Activated CD8-positive, alpha-beta T cell treated with anti-CD3 and anti-CD28 coated beads for 36 hours (primary cell): Measurements from ENCODE around the gene SV2B. TPM values are rescaled to one million over a fixed set of nuclear protein-coding genes. Genes with fewer than 3 reads are reported as not detected.

Experiments used
- ATAC-seq: fragments of 200-7000 bp; cut with Tn5 transposase; one replicate; pipeline ENCODE4 v1.10.0; 2021; ENCODE audit warnings: mild to moderate bottlenecking, moderate library complexity
- CTCF ChIA-PET: fragments of 350-600 bp; sonication (Branson Sonifier 250); formaldehyde crosslinking; loops from one replicate; lab custom pipeline; 2021; ENCODE audit warnings: antibody characterized with exemption; lab: Charles Lee
- POLR2A ChIA-PET: fragments of 350-600 bp; sonication (Branson Sonifier 250); formaldehyde crosslinking; loops from one replicate; lab custom pipeline; 2021; ENCODE audit warnings: antibody characterized with exemption; lab: Charles Lee
- DNase-seq: peaks from one replicate; pipeline ENCODE4 v3.0.0-alpha.2; 2020
- H3K27ac Mint-ChIP-seq: one replicate; pipeline ENCODE4 v1.8.0; 2021; ENCODE audit warnings: mild to moderate bottlenecking, mixed read lengths
- H3K27me3 Mint-ChIP-seq: one replicate; pipeline ENCODE4 v1.8.0; 2021; ENCODE audit warnings: mixed read lengths
- H3K36me3 Mint-ChIP-seq: one replicate; pipeline ENCODE4 v1.8.0; 2021; ENCODE audit warnings: low read depth, mixed read lengths
- H3K4me1 Mint-ChIP-seq: one replicate; pipeline ENCODE4 v1.8.0; 2021; ENCODE audit warnings: low read depth, mixed read lengths
- H3K4me3 Mint-ChIP-seq: one replicate; pipeline ENCODE4 v1.8.0; 2021; ENCODE audit warnings: mild to moderate bottlenecking, moderate library complexity, mixed read lengths
- H3K9me3 Mint-ChIP-seq: one replicate; pipeline ENCODE4 v1.8.0; 2021; ENCODE audit warnings: mixed read lengths
- CTCF ChIP-seq: fragments of 200-600 bp; IDR thresholded peaks from one replicate; pipeline ENCODE4 v1.8.0; 2022; ENCODE audit warnings: antibody characterized with exemption, mild to moderate bottlenecking
- intact Hi-C: fragments of 100-400 bp; cut with micrococcal nuclease; formaldehyde crosslinking; loops from one replicate; pipeline ENCODE4 v1.10.0; 2022
- total RNA-seq, 2 experiments: library from RNA; stranded (reverse); gene quantifications; one replicate each; pipeline ENCODE4 v1.2.3, GENCODE V29; 2021

SV2B gene
- total RNA-seq, 2 experiments from 2014 or later: not detected

GRCh38 chr15:91158415-91159394, 58.6 kb downstream of the SV2B start:
- H3K27me3 Mint-ChIP-seq: peaks cover 25% of the 10 kb centered on the region

DNA sequence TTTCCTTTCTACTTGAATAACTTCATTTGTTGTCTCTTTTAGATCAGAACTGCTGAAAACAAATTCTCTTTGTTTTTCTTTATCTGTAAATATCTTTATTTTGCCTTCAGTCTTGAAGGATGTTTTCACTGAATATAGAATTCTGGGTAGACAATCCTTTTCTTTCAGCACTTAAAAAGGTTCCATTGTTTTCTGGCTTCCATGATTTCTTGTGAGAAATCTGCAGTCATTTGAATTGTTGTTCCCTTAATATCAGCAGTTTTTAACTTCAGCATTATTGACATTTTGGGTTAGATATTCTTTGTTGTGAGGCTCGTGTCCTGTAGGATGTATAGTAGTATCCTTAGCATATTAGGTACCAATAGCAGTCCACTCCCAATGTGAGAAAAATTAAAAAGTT, 65.8 kb downstream of the SV2B start:
- ATAC-seq (no peak), DNase-seq (no peak)
- H3K4me3 Mint-ChIP-seq: no peak overlapping the region
- ChIA-PET CTCF (no interaction called here), POLR2A (no interaction called here)
- no peaks in the 10 kb centered on the region for H3K36me3 Mint-ChIP-seq
- no peak for TF ChIP-seq CTCF
- peaks cover 1% of the 10 kb centered on the region for H3K27me3 Mint-ChIP-seq
- intact Hi-C loops: no loop called here
- H3K4me1 Mint-ChIP-seq: no peaks in the 10 kb centered on the region
- H3K9me3 Mint-ChIP-seq: peaks cover 15% of the 10 kb centered on the region
- H3K27ac Mint-ChIP-seq: no peak overlapping the region

More at GRCh38 chr15:91158415-91159394, 58.6 kb downstream of the SV2B start:
- CTCF ChIA-PET: interaction anchor here (0.9 kb wide), 1 partner anchor 89 kb away, joined by 3 read pairs; no protein-coding TSS in a partner anchor
- DNase-seq: no peak
- H3K36me3 Mint-ChIP-seq: no peaks in the 10 kb centered on the region
- TF ChIP-seq CTCF: no peak
- no peaks in the 10 kb centered on the region for H3K9me3 Mint-ChIP-seq
- H3K27ac Mint-ChIP-seq: no peak overlapping the region
- intact Hi-C loops: no loop called here
- no peaks in the 10 kb centered on the region for H3K4me1 Mint-ChIP-seq
- POLR2A ChIA-PET: no interaction called here
- no peak for ATAC-seq
- no peak overlapping the region for H3K4me3 Mint-ChIP-seq

DNA sequence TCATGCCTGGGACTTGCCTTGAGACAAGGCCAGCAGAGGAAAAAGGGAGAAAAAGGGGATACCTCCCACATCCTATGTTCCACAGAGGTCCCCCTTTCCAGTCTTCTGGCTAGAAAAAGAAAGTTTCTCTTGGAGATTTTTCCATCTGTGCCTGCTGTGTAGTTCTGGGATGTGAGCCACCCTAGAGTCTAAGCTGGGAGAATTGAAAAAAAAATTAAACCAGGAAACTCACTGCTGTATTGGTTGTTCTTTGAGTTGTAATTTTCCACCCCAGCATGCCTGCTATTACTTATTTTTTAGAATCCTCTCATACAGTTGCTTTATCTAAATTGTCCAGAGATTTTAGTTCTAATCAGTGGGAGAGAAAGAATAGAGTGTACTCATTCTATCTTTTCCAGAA, 68.4 kb downstream of the SV2B start:
- Mint-ChIP-seq H3K4me3 (no peak overlapping the region), H3K36me3 (no peaks in the 10 kb centered on the region), H3K27ac (no peak overlapping the region), H3K4me1 (no peaks in the 10 kb centered on the region), H3K9me3 (peaks cover 15% of the 10 kb centered on the region), H3K27me3 (peaks cover 4% of the 10 kb centered on the region)
- ATAC-seq (no peak), DNase-seq (no peak)
- POLR2A ChIA-PET: no interaction called here
- CTCF ChIA-PET: no interaction called here
- intact Hi-C loops: no loop called here
- no peak for TF ChIP-seq CTCF

DNA sequence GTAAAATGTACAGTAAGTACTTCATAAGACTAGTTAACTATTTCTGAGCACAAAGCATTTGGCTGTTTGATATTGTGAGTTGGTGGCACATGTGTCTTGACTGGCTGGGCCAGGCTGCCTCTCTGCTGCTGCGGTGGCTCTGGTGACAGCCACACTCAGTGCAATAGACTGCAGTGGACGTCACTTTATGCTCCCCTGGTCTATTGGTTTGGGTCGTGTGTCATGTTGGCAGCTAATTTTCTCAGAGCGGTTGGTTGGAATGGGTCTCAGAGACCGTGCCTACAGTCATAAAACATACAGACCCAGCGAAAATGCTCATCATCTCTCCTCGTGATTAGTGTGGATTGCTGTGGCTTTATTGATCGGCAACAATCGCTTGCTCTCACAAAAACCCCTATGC, 71.3 kb downstream of the SV2B start:
- no peaks in the 10 kb centered on the region for H3K4me1 Mint-ChIP-seq
- H3K36me3 Mint-ChIP-seq: no peaks in the 10 kb centered on the region
- peaks cover 5% of the 10 kb centered on the region for H3K27me3 Mint-ChIP-seq
- no peak overlapping the region for H3K4me3 Mint-ChIP-seq
- DNase-seq (no peak), ATAC-seq (no peak)
- TF ChIP-seq CTCF: no peak
- peaks cover 7% of the 10 kb centered on the region for H3K9me3 Mint-ChIP-seq
- intact Hi-C loops: no loop called here
- POLR2A ChIA-PET: no interaction called here
- H3K27ac Mint-ChIP-seq: no peak overlapping the region
- CTCF ChIA-PET: no interaction called here

DNA sequence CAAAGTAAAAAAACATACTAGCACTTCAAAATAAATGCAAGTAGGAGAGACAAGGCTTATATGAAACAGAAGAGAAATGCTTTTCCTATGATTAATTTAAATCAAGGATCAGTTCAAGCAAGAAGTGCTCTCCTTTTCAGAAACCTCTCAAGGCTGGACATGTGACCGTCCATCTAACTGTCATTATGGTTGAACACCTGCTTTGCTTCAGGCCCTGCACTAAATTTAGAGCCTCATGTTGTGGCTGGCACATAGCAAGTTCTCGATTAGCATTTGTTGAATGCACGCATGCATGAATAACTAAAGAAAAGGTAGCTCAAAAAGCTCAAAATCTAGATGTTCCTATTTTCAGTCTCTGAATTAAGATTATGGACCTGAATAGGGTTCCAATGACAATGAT, 82.0 kb downstream of the SV2B start:
- no peak for ATAC-seq
- TF ChIP-seq CTCF: no peak
- H3K4me3 Mint-ChIP-seq: no peak overlapping the region
- H3K4me1 Mint-ChIP-seq: no peaks in the 10 kb centered on the region
- peaks cover 23% of the 10 kb centered on the region for H3K27me3 Mint-ChIP-seq
- H3K9me3 Mint-ChIP-seq: no peaks in the 10 kb centered on the region
- DNase-seq: no peak
- no peak overlapping the region for H3K27ac Mint-ChIP-seq
- intact Hi-C loops: no loop called here
- no peaks in the 10 kb centered on the region for H3K36me3 Mint-ChIP-seq
- POLR2A ChIA-PET: no interaction called here
- CTCF ChIA-PET: no interaction called here
